GOT3 (cell line): ENCODE measurements around the gene FN3KRP.

ENCODE experiments used
- DNase-seq: peaks from one replicate; lab custom pipeline; 2025; ENCODE audit warnings: mixed read lengths; lab: John Stamatoyannopoulos, UW

FN3KRP gene

DNA sequence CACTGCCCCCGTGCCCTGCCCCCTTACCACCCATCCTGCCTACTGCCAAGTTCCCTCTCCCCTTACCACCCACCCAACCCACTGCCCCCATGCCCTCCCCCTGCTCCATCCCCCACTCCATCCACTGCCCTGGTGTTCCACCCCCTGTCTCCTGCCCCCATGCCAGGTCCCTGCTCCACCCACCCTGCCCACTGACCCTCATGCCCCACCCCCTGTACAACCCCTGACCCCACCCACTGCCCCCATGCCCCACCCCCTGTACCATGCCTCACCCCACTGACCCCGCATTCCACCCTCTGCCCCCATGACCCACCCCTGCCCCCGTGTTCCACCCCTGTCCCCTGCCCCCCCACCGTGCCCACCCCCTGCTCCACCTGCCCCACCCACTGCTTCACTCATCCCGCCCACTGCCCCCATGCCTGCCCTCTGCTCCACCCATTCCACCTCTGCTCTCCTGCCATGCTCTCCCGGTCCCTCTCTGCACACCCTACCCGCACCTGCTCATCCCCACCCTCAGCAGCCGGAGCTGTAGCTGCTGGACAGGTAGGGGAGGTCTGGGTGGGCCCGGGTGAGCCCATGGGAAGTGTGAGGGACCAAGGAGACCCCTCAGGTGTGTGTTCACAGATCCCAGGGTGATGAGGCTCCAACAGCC lies 7.4 kb upstream of the FN3KRP start:
- DNase-seq = no peak

DNA sequence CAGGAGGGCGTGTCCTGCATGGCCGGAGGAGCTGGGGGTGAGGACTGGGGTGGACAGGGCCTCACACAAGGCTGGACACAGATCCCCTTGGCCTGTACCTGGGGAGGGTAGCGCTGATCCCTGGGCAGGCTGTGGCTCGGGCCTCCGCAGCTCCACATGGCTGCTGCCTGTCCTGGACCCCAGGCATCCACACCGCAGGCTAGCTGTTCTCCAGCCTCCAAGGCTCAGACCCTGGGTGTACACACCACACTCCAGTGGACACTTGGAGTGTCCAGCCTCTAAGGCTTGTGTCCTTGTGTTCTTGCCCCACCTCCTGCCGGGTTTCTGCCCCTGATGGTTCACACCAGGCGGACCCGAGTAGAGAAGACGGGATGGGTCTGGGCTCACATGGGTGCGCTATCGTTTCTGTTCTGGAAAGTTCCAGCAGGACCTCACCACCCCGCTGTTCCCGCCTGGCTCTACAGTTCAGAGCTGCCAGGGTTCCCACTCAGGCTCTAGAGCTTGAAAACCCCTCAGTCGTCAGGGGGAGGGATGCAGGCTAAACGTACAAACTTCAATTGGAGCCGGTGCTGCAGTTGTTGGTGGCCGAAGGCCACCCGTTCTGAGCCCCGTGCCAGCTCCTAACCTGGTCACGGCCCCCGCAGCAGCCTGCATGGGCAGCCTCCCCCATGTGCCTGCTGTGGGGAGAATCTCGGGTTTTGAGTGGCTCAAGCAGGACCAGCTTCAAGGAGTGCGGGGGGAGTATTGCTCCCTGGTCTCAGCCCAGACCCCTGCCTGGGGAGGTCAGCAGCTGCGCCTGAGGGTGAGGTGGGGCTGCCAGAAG lies 6.6 kb upstream of the FN3KRP start:
- DNase-seq = no peak

DNA sequence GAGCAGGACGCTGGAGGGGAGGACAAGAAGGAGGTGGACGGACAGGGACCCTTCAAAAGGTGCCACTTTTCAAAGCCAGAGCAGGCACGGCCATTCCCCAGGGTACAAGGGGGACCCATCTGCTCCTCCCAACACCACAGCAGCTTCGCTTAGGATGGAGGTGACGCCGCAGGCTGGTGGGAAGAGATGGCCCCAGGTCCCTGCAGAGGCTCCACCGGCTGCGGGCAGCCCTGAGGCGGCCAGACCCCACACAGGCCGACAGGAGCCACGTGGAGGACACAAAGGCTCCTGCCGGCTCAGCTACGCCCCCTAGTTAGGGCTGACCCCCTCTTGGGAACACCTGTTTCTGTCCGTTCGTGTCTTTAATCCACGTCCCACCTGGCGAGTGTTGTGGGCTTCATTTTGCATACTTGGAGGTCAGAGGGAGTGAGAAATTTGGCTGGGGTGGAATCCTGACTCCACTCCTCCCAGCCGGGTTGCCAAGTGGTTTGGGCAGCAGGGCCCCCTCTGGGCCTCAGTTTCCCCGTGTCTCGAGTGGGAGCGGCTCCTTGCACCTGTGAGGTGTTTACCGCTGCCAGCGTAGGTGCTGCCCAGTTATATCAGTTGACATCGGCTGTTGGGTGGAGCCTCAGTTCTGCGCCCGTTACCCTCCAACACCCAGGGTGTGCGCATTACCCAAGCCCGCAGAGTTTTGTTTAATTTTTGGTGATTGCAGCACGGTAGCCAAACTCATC lies 5.8 kb upstream of the FN3KRP start:
- no peak for DNase-seq

DNA sequence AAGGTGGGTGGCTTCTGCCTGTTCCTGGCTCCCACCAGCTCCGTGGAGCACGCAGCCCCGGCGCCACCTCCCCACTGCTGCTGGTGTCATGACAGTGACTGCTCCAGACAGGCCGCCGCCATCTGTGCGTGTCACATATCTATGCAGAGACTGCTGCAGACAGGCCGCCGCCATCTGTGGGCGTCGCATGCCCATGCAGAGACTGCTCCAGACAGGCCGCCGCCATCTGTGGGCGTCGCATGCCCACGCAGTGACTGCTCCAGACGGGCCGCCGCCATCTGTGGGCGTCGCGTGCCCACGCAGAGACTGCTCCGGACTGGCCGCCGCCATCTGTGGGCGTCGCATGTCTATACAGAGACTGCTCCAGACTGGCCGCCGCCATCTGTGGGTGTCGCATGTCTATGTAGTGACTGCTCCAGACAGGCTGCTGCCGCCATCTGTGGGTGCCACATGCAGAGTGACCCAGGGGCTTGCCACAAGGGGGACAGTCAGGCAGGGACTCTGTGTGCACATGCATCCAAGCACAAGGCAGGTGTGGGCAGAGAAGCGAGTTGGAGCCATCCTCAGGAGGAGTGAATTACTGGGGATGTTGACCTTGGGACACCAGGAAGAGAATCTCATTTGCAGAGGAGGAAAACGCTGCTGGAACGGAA lies 3.3 kb upstream of the FN3KRP start:
- no peak for DNase-seq

DNA sequence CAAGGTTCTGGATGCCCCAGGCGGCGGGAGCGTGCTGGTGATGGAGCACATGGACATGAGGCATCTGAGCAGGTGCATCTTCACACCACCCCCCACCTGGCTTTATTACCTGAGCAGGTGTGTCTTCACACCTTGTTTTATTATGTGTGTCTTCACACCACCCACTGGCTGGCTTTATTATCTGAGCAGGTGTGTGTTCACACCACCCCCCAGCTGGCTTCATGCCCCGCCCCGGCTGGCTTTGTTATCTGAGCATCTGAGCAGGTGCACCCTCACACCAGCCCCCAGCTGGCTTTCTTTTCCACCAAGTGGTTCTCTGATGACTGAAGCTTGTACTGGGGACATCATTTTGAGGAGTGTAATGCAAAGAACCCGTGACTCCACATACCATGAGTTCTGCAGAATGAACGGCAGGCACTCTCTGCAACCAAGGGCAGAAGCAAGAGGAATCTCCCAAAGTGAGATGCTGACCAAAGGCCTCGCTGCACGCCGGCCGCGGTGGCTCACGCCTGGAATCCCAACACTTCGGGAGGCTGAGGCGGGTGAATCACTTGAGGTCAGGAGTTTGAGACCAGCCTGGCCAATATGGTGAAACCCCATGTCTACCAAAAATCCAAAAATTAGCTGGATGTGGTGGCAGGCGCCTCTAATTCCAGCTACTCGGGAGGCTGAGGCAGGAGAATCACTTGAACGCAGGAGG lies 2.6 kb downstream of the FN3KRP start:
- DNase-seq = no peak

DNA sequence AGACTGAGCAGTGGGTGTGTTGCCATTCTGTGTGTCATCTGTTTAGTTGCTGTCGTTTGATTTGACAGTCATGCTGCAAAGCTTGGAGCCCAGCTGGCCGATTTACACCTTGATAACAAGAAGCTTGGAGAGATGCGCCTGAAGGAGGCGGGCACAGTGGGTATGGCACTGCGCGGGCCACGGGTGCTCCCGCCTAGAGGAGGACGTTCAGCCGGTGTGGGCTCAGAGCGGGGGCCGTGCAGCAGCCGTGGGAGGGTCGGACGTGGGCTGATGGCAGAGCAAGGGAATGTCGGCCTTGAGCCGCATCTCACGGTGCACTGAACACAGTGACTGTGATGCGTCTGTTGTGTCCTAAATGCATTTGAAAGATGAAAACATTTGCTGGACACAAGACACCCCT lies 3.7 kb downstream of the FN3KRP start:
- DNase-seq = no peak

DNA sequence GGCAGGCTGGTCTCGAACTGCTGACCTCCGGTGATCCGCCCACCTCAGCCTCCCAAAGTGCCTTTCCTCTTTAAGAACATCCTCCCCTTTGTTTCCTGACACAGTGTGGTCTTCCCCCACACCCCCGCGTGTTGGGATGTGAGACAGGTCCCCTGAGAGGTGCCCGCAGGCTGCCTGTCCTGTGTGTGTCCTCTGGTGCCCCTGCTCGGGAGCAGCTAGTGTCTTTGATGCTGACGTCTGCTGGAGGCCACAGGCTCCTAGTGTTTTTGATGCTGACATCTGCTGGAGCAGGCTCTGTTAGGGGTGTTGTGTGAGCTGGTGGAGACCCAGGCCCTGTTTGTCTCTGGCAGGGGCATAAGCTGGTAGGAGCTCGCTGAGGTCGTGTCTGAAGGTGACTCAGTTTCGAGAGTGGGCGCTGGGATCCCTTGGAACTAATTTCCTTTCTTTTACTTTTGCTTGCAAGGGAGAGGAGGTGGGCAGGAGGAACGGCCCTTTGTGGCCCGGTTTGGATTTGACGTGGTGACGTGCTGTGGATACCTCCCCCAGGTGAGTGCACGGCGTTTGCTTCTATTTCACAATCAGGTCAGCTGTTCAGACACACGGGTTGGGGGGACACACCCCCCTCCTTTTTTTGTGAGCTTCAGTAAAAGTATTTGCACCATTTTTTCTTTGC lies 6.0 kb downstream of the FN3KRP start:
- DNase-seq = no peak

DNA sequence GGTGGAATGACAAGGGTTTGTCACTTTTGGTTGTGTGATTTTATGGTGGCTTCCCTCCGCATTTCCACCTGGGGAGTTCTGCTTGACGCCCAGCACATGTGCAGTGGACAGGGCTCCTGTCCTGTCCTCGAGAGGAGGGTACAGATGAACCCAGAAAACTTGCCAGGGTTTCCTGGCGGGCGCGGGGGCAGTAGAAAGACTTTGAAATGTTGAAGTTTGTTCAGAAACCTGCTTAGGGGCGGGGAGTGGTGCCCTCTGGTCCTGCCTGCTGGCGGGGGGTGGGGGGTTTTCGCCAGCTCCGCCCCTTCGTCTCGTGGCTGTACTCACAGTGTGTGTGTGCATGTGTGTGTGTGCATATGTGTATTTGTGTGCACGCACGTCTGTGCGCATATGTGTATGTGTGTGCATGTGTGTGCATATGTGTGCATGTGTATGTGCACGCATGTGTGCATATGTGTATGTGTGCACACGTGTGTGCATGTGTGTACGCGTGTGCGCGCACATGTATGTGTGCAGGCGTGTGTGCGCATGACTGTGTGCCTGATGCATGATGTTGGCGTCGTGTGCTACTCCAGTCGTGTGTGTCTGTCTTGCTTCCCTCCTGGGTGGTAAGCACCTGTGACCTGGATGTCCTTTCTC lies 6.8 kb downstream of the FN3KRP start:
- DNase-seq = no peak

DNA sequence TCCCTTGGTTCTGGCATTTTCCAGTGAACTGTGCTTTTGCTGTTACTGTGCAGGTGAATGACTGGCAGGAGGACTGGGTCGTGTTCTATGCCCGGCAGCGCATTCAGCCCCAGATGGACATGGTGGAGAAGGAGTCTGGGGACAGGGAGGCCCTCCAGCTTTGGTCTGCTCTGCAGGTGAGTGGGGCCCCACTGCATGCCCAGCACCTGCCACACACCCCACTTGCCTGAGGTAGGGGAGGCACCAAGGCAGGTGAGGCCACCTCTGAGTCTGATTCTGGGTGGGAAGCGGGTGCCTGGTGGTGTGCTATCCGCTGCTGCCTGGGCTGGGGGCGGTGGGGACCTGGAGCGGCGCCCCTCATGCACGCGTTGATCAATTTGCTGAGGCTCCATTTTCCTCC lies 9.9 kb downstream of the FN3KRP start:
- DNase-seq = no peak

DNA sequence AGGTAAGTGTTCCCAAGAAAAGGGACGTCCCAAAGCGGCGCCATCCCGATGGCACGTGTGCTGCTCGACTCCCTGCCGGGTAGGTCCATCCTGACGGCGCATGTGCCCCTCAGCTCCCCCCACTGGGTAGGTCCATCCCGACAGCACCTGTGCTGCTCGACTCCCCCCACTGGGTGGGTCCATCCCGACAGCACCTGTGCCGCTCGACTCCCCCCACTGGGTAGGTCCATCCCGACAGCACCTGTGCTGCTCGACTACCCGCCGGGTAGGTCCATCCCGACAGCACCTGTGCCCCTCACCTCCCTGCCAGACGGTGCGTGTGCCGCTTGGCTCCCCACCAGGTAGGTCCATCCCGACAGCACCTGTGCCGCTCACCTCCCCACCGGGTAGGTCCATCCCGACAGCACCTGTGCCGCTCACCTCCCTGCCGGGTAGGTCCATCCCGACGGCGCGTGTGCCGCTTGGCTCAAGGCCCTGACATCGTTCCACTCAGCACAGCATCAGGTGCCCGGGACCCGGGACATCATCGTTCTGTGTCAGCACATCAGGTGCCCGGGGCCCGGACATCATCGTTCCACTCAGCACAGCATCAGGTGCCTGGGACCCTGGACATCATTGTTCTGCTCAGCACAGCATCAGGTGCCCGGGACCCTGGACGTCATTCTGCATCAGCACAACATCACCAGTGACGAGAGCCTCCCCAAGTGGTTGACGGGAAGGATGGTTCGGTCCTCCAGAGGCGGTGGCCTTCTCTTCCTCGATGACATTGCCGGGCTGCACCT lies 13.2 kb downstream of the FN3KRP start:
- DNase-seq = no peak

DNA sequence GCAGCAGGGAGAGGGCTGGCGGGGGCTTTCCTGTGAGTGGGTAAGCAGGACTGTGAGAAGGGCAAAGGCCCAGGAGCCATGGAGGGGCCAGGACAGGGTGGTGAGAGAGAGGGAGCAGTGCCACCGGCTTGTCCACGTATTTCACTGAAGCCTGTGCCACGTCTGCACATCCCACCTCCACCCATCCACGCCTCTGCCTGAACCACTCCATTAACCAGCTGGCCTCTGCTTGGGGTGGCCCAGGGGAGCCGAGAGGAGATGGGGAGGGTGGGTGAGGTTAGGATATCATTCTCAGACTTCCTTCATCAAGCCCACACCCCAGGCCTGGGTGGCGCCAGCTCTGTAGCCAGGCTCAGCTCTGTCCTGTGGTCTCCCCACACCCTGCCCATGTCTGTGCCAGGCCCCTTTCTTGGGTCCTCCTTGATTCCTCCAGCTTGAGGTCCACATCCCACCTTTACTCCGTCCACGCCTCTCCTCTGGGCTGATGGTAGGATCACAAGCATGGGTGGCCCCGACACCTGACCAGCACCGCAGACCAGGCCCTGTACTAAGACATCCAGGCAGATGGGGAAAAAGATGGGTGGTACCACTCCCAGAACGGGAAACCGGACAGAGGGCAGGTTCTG lies 15.7 kb downstream of the FN3KRP start:
- no peak for DNase-seq

DNA sequence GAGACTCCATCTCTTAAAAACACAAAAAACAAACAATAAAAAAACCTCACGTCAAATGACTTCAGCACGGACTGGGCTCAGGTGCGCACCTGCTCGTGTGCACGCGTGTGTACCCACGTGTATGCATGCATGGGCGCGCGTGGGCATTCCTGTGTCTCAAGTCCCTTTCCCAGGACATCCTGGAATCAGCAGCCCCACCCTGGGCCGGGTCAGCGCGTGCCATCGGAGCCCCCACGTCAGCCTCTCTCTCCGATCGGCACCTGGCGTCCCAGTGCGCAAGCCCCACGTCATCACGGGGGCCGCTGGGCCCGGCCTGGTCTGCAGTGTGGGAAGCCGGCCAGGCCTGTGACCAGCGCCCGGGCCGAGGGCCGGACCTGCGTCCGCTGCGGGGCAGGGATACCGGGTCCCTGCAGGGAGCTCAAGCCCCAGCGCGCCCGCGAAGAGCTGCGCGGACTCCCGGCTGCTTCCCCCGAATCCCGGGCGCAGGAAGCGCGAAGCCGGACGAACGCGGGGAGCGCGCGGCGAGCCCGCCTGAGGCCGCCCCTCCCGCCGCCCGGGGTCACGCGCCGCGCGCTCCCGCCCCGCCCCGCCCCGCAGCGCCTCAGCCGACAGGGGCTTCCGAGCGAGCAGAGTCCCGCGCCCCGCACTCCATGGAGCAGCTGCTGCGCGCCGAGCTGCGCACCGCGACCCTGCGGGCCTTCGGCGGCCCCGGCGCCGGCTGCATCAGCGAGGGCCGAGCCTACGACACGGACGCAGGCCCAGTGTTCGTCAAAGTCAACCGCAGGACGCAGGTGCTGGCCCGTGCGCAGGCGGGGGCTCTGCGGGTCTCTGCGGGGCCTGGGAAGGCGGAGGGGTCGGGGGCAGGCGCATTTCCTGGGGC lies 18.7 kb downstream of the FN3KRP start, which contains the start of gene FN3K:
Gene FN3K (plus strand): TSS at position 629 of the 880 bp plus-strand sequence. CDS start 22 bp downstream, at position 651.
- no peak for DNase-seq

DNA sequence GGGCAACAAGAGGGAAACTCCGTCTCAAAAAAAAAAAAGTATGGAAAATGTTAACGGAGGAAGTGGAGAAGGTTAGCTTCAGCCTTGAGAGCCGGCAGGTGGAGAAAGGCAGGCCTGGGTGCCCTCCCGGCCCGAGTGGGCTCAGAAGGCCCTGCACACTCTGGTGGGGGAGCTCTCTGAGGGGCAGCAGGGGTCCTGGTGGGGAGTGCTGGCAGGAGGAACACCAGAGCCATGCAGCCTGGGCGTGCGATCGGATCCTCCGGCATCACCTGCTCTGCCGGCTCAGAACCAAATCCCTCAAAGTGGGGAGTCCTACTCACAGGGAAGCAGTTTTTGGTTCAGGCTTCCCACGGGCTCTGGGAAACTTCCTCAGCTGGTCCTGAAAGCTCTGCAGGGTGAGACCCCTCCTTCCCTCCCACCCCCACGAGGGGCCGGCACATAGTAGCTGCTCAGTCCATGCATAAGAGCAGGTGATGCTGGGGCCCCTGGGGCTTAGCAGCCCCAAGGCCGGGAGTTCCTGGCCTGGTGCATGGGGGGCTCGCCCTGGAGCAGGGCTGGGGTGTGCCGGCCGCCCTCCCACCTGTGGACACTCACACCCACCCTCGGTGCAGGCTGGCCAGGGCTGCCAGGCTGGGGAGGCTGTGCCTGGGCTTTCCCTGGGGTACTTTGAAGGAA lies 20.1 kb downstream of the FN3KRP start:
- no peak for DNase-seq

DNA sequence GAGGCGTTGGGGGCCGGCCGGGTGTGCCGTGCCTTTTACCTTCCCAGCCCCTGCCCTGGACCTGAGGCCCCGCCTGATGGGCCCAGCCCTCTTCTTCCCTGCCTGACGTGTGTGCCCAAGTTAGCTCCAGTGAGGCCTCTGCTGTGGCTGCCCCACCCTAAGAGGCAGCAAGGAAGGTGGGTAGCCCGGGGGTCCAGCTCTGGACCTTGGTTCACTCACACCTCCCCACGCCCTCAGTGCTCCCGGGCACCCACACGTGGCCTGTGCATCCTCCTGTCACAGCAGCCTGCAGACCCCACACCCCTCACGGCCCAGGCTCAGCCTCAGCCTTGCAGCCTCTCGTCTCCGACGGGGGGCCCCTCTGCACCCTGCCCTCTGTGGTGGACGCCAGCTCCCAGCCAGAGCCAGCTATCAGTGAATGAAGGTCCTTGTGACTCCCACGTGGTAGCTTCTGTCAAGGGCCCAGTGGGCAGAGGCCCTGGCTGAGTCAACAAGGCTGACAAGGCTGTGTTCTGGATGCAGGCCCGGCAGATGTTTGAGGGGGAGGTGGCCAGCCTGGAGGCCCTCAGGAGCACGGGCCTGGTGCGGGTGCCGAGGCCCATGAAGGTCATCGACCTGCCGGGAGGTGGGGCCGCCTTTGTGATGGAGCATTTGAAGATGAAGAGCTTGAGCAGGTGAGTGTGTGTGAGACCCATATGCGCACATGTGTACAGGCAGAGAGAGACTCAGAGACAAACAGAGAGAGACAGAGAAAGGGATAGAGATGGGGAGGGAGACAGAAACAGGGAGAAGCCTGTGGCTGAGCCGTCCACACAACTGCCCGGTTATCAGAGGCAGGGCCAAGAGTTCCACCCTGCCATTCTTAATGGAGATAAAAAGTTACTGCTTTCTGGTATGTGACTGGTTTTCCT lies 21.7 kb downstream of the FN3KRP start:
- no peak for DNase-seq

DNA sequence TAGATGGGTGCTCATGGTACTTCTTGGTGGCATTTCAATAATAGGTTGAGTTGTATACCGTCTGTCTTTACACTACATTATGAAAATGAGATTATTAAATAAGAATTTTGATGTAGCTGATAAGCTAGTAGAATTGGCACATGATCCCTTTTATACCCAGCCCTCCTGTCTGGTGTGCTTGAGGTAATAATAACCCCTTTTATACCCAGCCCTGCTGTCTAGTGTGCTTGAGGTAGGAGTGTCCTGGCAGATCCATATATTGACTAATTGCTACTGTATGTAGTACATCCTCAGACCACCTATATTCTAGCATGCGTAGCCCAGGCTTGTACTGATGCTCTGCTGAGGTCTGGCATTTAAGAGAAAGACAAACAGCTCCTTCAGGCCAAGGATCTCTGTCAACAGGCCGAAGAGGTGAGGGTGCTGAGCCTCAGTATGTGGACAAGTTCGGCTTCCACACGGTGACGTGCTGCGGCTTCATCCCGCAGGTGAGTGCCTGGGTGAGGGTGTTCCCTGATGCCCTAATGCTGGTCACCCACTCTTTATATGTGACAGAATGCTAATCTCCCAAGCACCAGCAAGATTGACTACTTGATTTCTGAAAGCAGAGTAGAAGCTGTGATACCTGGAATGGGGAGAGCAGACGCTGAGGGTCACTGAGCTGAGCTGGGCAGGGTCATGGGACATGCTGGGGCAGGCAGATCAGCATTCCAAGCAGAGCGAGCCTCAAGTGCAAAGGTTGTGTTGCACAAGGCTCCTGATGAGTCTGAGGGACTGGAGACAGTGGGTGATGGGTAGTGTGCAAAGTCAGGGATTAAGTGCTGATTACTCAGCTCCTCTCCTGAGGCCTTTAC lies 24.6 kb downstream of the FN3KRP start:
- no peak for DNase-seq
